Fibroblast of mammary gland (primary cell): Measurements from ENCODE around the gene KIAA1671.

Experiments
- DNase-seq: peaks from one replicate; pipeline ENCODE4 v3.0.0-alpha.2; 2010; ENCODE audit warnings: low read depth
- H3K4me3 ChIP-seq: 2 replicates; pipeline ENCODE4 v1.5.1; 2011; ENCODE audit warnings: low read depth, mild to moderate bottlenecking, low read length, moderate library complexity; ENCODE audit not compliant: control insufficient read depth
- TF ChIP-seq, protein P1 (sequence below): conservative IDR thresholded peaks from 2 replicates; pipeline ENCODE4 v1.5.1; 2011; ENCODE audit warnings: low read depth, low read length, inconsistent platforms; ENCODE audit not compliant: control insufficient read depth, insufficient read depth

The KIAA1671 gene

DNA sequence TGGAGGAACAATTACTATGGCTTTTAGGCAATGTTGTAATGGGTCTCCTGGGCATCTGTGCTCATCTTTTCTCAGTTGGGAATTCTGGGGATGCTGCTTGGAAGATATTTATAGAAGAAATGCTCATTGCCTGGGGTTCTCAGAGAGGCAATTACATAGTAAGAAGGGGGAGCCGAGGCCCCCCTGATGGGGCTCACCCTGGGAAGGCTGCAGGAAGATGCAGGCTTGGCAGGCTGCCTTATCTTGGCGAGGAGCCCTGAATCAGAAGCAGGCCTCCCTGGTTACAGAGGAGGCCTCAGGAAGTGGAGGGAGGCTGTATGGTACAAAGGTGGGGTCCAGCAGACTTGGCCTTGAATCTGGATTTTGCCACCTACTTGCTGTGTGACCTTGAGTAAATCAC is 186.5 kb downstream of the KIAA1671 start:
- H3K4me3 ChIP-seq: no peak overlapping the region
- DNase-seq: no peak
- TF ChIP-seq, protein P1, sequence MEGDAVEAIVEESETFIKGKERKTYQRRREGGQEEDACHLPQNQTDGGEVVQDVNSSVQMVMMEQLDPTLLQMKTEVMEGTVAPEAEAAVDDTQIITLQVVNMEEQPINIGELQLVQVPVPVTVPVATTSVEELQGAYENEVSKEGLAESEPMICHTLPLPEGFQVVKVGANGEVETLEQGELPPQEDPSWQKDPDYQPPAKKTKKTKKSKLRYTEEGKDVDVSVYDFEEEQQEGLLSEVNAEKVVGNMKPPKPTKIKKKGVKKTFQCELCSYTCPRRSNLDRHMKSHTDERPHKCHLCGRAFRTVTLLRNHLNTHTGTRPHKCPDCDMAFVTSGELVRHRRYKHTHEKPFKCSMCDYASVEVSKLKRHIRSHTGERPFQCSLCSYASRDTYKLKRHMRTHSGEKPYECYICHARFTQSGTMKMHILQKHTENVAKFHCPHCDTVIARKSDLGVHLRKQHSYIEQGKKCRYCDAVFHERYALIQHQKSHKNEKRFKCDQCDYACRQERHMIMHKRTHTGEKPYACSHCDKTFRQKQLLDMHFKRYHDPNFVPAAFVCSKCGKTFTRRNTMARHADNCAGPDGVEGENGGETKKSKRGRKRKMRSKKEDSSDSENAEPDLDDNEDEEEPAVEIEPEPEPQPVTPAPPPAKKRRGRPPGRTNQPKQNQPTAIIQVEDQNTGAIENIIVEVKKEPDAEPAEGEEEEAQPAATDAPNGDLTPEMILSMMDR: no peak

DNA sequence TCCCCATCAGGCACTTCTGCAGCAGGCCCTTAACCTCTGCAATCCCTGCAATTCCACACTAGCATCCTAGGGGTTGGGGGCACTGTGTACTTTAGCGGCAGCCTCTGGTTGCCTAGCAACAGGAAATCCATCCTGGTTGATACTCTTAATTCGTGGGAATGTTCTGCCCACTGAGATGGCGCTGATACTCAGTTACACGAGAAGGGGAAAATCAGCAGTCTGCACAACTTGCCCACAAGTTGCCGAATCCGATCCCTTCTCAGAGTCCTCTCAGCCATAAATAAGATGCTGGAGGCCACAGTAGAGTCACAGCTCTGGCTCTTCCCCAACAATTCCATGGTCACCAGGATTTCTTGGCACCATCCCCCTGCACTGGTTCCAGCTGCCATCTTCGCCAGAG is 189.6 kb downstream of the KIAA1671 start:
- TF ChIP-seq, protein P1: no peak
- H3K4me3 ChIP-seq: no peak overlapping the region

DNA sequence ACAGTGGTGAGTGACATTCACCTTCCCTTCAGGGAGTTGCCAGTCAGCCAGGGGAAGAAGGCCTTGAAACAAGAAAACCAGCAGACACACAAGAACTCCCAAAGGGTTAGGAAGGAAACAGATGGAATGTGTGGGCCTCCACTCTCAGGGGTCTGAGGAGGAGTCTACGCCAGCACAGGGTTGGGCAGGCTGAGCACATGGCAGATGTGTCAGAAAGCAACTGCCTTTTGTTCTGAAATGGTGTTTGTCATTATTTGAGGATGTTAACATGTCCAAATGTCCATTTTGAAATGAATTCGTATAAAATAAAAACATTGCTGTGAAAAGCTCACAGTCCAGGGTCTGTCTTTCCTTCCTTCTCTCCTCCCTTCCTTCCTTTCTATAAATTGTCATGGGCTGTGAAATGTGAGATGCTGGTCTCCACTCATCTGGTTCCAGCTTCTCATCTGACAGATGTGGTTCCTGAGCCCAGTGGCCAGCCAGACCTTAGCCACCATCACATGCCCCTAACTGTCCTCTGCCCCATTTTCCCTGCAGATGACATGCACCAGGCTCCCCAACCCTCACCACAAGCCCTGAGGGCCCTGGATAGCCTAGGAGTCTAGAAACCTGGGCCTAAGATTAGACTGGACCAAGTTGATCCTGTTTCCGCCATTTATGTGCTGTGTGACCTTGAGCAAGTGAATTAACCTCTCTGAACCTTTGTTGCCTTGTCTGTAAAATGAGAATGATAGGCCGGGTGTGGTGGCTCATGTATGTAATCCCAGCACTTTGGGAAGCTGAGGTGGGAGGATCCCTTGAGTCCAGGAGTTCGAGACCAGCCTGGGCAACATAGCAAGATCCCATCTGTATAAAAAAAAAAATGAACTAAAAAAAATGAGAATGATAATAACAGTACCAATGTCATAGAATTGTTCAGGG is 190.9 kb downstream of the KIAA1671 start:
- TF ChIP-seq, protein P1: no peak
- DNase-seq: no peak
- no peak overlapping the region for H3K4me3 ChIP-seq

More for the DNA sequence above, 189.6 kb downstream of the KIAA1671 start:
- no peak for DNase-seq

DNA sequence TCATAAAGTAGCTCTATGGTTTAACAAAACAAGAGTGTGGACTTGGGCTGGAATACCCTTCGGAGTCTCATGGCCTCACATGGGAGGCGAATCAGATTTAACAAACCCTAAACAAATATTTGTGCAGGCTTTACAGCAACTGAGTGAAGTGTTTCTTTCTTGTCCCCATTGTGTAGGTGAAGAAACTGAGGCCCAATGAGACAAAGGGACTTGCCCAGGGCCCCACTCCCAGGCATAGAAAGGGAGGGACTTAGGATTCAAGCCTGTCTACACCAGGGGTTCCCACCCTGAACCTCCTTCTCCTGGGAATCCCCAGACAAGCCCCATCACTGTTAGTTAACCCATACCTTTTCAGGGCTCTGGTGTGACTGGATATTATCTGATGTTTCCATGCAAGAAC is 192.0 kb downstream of the KIAA1671 start:
- no peak overlapping the region for H3K4me3 ChIP-seq
- DNase-seq: no peak
- TF ChIP-seq, protein P1: no peak

- DNase-seq: no peak
- TF ChIP-seq, protein P1: no peak
- H3K4me3 ChIP-seq: no peak overlapping the region
Measured at GRCh38 chr22:25146307-25146706, 193.8 kb downstream of the KIAA1671 start.

DNA sequence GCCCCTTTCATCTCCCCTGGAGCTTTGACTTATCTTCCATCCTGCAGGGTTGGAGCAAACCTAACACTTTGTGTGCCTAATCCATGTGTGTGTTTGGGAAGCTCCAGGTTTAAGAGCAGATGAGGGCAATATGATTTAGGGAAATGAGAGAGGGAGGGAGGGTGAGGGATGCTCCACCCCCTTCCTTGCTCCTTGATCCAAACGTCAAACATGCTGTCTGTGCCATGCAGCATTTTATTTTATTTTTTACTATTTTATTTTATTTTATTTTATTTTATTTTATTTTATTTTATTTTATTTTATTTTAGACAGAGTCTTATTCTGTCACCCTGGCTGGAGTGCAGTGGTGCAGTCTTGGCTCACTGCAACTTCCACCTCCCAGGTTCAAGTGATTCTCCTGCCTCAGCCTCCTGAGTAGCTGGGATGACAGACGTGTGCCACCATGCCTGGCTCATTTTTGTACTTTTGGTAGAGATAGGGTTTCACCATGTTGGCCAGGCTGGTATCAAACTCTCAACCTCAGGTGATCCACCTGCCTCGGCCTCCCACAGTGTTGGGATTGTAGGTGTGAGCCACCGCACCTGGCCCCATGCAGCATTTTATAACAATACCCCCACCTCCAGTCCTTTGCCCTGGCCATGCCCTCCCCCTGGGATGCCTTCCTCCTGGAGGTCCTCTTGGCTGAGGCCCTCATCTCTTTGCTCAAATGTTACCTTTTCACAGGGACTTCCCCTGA is 194.6 kb downstream of the KIAA1671 start:
- DNase-seq: no peak
- TF ChIP-seq, protein P1: no peak
- H3K4me3 ChIP-seq: no peak overlapping the region
